GM10248 (cell line): ENCODE measurements around the gene PCYT1A.
"Not testable (repeated sequence)": the region's sequence is repeated elsewhere in the genome, so short reads cannot be mapped to it uniquely, and the experiment has no call there.

ENCODE experiments used
- CTCF ChIA-PET: fragments of 300-600 bp; sonication (Branson Sonifier 250); formaldehyde crosslinking; extraction: SDS; loops from one replicate; lab custom pipeline; 2021; ENCODE audit warnings: antibody characterized with exemption; lab: Yijun Ruan, JAX
- POLR2A ChIA-PET: fragments of 350-650 bp; sonication (Branson Sonifier 250); formaldehyde crosslinking; extraction: SDS; loops from one replicate; lab custom pipeline; 2020; ENCODE audit warnings: antibody characterized with exemption; lab: Yijun Ruan, JAX
- DNase-seq: peaks from one replicate; pipeline ENCODE4 v3.0.0; 2012; ENCODE audit errors: extremely low spot score
- TF ChIP-seq, protein P1 (sequence below): IDR thresholded peaks from 2 replicates; pipeline ENCODE4 v1.5.1; 2012; ENCODE audit warnings: mild to moderate bottlenecking, low read depth; ENCODE audit errors: extremely low read depth, missing control alignments, control extremely low read depth

The PCYT1A gene

DNA sequence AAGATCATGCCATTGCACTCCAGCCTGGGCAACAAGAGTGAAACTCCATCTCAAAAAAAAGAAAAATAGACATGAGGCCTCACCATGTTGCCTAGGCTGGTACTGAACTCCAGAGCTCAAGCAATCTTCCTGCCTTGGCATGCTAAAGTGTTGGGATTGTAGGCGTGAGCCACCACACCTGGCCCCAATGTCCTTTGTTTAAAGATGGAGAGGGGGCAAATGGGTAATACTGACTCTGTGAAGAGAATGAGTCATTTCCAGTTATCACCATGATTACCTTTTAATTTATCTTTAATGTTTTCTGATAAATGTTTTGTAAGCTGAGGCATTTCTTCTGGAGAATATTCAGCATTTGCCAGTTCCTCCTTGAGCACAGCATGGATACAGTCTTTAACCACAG is 28.3 kb upstream of the PCYT1A start:
- ChIA-PET CTCF (interaction anchor here (1.5 to 2.2 kb wide), 2 partner anchors 9 to 63 kb away, joined by 3 to 9 read pairs; no protein-coding TSS in a partner anchor), POLR2A (interaction anchor here (0.5 kb wide), 1 partner anchor 75 kb away, joined by 5 read pairs; no protein-coding TSS in a partner anchor)
- no peak for DNase-seq
- TF ChIP-seq, protein P1, sequence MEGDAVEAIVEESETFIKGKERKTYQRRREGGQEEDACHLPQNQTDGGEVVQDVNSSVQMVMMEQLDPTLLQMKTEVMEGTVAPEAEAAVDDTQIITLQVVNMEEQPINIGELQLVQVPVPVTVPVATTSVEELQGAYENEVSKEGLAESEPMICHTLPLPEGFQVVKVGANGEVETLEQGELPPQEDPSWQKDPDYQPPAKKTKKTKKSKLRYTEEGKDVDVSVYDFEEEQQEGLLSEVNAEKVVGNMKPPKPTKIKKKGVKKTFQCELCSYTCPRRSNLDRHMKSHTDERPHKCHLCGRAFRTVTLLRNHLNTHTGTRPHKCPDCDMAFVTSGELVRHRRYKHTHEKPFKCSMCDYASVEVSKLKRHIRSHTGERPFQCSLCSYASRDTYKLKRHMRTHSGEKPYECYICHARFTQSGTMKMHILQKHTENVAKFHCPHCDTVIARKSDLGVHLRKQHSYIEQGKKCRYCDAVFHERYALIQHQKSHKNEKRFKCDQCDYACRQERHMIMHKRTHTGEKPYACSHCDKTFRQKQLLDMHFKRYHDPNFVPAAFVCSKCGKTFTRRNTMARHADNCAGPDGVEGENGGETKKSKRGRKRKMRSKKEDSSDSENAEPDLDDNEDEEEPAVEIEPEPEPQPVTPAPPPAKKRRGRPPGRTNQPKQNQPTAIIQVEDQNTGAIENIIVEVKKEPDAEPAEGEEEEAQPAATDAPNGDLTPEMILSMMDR, result no peak

DNA sequence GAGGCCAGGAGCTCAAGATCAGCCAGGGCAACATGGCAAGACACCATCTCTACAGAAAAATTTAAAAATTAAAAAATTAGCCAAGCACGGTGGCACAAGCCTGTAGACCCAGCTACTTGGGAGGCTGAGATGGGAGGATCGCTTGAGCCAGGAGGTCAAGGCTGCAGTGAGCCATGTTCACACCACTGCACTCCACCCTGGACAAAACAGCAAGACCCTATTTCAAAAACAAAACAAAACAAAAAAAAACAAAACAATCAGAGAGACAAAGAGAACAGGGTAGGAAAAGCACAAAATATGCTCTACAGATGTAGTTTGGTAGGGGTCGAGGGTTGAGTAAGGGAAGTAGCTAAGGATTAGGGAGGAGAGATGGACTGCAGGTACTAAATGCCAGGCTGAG is 27.1 kb upstream of the PCYT1A start:
- DNase-seq, result no peak
- CTCF ChIA-PET, result interaction anchor here (1.5 to 2.2 kb wide), 2 partner anchors 8 to 62 kb away, joined by 3 to 9 read pairs; no protein-coding TSS in a partner anchor
- TF ChIP-seq, protein P1, result no peak
- POLR2A ChIA-PET, result no interaction called here

DNA sequence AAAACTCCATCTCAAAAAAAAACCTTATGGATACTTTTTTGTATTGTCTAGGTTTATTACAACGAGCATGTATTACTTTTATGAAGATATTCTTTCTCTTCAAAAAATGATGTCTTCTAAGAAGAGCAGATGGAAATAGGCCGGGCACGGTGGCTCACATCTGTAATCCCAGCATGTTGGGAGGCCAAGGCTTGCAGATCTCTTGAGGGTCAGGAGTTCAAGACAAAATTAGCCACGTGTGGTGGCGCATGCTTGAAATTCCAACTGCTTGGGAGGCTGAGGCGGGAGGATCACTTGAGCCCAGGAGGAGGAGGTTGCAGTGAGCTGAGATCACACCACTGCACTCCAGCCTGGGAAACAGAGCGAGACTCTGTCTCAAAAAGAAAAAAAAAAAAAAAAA is 26.6 kb upstream of the PCYT1A start:
- CTCF ChIA-PET, result interaction anchor here (1.5 to 2.2 kb wide), 2 partner anchors 7 to 61 kb away, joined by 3 to 9 read pairs; no protein-coding TSS in a partner anchor
- DNase-seq, POLR2A ChIA-PET: not testable (repeated sequence)

DNA sequence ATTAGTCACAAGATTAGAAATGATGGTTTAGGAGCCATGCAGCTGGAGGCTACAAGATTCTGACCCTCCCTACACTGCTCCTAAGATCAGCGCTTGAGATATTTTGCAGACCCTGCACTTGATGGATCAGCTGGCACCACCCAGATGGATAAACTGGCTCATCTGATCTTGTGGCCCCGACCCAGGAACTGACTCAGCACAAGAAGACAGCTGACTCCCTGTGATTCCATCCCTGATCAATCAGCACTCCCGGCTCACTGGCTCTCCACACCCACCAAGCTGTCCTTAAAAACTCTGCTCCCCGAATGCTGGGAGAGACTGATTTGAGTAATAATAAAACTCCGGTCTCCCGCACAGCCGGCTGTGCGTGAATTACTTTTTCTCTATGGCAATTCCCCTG is 15.4 kb upstream of the PCYT1A start:
- DNase-seq, POLR2A ChIA-PET: not testable (repeated sequence)
- CTCF ChIA-PET, result interaction anchor here (0.9 to 1.1 kb wide), 2 partner anchors 9 to 50 kb away, joined by 3 read pairs; no protein-coding TSS in a partner anchor

DNA sequence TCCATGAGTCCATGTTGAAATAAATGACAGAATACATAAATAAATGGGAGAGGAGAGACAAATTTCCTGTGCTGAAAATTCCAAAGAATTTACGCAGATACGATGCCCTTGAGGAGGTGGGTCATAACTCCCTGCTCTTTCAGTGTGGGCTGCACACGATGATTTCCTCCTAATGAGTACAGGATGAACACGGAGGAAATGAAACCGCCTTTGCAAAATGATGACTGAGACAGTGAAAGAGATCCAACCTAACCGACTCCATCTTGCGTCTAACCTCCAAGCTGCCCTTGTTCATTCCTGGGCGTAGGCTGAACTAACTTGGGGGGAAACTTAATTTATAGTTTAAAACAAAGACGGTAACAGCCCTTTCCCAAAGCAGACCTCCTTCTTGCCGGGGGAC is 15.0 kb upstream of the PCYT1A start:
- CTCF ChIA-PET, result interaction anchor here (1.1 kb wide), 1 partner anchor 50 kb away, joined by 3 read pairs; no protein-coding TSS in a partner anchor
- DNase-seq, POLR2A ChIA-PET: not testable (repeated sequence)

DNA sequence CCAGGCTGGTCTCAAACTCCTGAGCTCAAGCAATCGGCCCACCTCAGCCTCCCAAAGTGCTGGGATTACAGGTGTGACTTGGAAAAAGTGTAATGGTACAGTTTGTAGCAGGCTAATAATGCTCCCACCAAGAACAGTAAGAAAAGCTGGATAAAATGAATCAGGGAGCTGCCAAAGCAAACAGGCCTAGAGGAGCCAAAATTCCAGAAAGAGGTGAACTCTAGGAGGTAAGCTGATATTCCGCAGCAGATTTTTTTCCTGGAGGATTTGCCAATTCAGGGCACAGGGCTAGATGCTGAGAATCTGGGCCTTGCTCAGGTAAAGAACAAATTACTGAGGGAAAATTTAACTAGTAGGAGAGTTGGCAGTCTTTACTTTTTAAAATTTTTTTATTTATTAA is 11.0 kb upstream of the PCYT1A start:
- CTCF ChIA-PET, result interaction anchor here (3.1 kb wide), 1 partner anchor 46 kb away, joined by 11 read pairs; no protein-coding TSS in a partner anchor
- no peak for DNase-seq
- POLR2A ChIA-PET, result no interaction called here
- TF ChIP-seq, protein P1, result no peak

DNA sequence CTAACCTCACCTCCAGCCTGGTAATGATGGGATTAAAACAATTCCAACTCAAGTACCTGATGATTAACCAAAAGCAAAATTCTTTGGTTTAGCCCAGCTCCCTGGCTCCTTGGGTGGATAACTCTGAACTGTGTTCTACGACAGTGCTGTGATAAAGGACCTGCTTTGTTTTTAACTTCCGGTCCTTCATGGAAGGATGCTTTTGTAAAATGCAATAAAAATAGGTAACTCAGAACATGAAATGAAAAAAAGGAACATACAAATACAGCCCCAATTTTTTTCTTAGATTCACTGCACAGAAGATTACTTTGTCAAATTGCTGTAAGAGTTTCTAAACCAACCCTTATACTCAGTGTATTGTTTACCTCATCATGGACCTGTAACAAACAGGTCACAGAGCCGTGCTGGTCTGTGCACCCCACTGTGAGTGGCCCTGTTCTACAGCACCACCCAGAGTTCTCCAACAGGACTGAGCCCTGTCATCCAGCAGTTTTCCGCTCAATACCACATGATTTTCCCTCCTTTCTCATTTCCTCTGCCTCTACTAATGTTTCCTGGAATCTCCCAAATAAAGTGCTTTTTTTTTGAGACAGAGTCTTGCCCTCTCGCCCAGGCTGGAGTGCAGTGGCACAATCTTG is 4.9 kb upstream of the PCYT1A start:
- ChIA-PET CTCF (interaction anchor here (1.0 to 2.1 kb wide), 2 partner anchors 10 to 16 kb away, joined by 3 to 6 read pairs; no protein-coding TSS in a partner anchor), POLR2A (no interaction called here)
- DNase-seq, result peak; percentile 48
- TF ChIP-seq, protein P1, result peak; percentile 25

DNA sequence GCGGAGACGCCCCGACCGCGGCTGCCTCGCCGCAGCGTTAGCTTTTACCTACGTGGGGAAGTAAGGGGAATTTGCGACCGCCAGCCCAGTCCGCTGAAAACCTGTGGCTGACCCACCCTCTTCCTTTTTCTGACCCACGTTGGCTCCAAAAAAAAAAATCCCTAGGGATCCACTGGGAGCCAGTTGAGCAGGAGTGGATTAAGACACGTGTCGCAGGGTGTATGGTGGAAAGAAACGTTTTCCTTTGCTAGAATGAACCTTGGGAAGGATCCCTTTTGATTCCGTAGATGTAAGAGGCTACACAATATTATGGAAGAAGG is 575 bp upstream of the PCYT1A start:
- ChIA-PET POLR2A (interaction anchor here (0.7 kb wide), 1 partner anchor 207 kb away, joined by 3 read pairs; no protein-coding TSS in a partner anchor), CTCF (no interaction called here)
- TF ChIP-seq, protein P1, result no peak
- no peak for DNase-seq
